Measurements from ENCODE around the gene SREBF1.

DNA sequence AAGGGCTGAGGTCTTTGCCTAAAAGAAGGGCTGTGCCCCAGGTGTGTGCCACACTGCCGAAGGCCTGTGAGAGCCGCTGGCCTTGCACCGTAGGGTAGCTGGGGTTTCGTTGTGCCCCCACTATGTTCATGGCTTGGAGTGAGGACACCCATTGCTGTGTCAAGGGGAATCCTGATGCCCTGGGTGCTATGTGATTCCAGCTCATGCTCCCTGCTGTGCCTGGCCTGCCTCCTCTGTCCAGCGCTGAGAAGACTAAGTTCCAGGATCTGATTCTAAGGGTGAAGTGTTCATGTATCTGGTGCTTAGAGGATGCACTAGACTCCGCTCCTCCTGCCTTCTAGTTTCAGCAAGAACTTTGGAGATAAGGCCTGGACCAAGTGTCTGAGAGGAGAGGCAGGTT is 47.4 kb downstream of the SREBF1 start:
- TF ChIP-seq, protein P1, sequence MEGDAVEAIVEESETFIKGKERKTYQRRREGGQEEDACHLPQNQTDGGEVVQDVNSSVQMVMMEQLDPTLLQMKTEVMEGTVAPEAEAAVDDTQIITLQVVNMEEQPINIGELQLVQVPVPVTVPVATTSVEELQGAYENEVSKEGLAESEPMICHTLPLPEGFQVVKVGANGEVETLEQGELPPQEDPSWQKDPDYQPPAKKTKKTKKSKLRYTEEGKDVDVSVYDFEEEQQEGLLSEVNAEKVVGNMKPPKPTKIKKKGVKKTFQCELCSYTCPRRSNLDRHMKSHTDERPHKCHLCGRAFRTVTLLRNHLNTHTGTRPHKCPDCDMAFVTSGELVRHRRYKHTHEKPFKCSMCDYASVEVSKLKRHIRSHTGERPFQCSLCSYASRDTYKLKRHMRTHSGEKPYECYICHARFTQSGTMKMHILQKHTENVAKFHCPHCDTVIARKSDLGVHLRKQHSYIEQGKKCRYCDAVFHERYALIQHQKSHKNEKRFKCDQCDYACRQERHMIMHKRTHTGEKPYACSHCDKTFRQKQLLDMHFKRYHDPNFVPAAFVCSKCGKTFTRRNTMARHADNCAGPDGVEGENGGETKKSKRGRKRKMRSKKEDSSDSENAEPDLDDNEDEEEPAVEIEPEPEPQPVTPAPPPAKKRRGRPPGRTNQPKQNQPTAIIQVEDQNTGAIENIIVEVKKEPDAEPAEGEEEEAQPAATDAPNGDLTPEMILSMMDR (conservative IDR thresholded peaks at IDR 0.05; ENCODE audit: low read length): no peak
- no peak for TF ChIP-seq EZH2phosphoT487 (IDR thresholded peaks at IDR 0.05; ENCODE audit: borderline replicate concordance)
